Measurements from ENCODE around the gene TGM6.

TGM6 gene

Small RNA genes lying within 50 kb of the gene (small RNA-seq; reads per million reads assigned to genes)
- gene RF00019, result 0 reads per million in 2 experiments

All from SK-N-DZ (cell line).